GM23338 (cell line): ENCODE results near the gene CTNNBIP1.

Experiments
- CREB1 ChIP-seq: fragments of 250-450 bp; sonication (Bioruptor Pico); IDR thresholded peaks from 2 replicates; pipeline ENCODE4 v1.5.0; 2020; ENCODE audit warnings: low read depth, mild to moderate bottlenecking, moderate library complexity
- CTCF ChIP-seq, 2 experiments: fragments of 200-600 bp in 1 of 2; sonication (generic) in 1 of 2; conservative IDR thresholded peaks; 2 replicates each; pipeline versions ENCODE4 v1.5.1 to v1.6.1; 2016 to 2017; ENCODE audit warnings: antibody characterized with exemption in 2 of 2, low read depth in 2 of 2, mild to moderate bottlenecking in 2 of 2, moderate library complexity in 1 of 2
- ETS1 ChIP-seq: IDR thresholded peaks from 2 replicates; pipeline ENCODE4 v1.6.1; 2016; ENCODE audit warnings: antibody characterized with exemption
- EZH2 ChIP-seq: fragments of 200-600 bp; sonication (generic); IDR thresholded peaks from one replicate; pipeline ENCODE4 v1.8.0; 2017; ENCODE audit warnings: antibody characterized with exemption, mild to moderate bottlenecking, low read depth; ENCODE audit not compliant: unreplicated experiment
- EZH2phosphoT487 ChIP-seq: fragments of 200-600 bp; sonication (generic); IDR thresholded peaks from one replicate; pipeline ENCODE4 v1.8.1; 2018; ENCODE audit warnings: antibody characterized with exemption; ENCODE audit not compliant: unreplicated experiment
- POLR2AphosphoS5 ChIP-seq: IDR thresholded peaks from 2 replicates; pipeline ENCODE4 v1.6.1; 2016; ENCODE audit warnings: antibody characterized with exemption, low read depth
- REST ChIP-seq: IDR thresholded peaks from one replicate; pipeline ENCODE4 v1.6.1; 2018; ENCODE audit warnings: antibody characterized with exemption; ENCODE audit not compliant: unreplicated experiment
- ZNF114 ChIP-seq: fragments of 250-450 bp; sonication (Bioruptor Pico); IDR thresholded peaks from 2 replicates; pipeline ENCODE4 v1.5.0; 2020; ENCODE audit warnings: mild to moderate bottlenecking, moderate library complexity

GRCh38 chr1:9872430-9873165, 37.5 kb downstream of the CTNNBIP1 start:
- TF ChIP-seq CTCF (conservative IDR thresholded peaks at IDR 0.05; ENCODE audit: low read depth in 2 of 2), result no peak
- no peak for TF ChIP-seq POLR2AphosphoS5
- no peak for TF ChIP-seq CREB1 (CRISPR knock-in tag)
- no peak for TF ChIP-seq EZH2
- no peak for TF ChIP-seq ZNF114 (CRISPR knock-in tag)
- TF ChIP-seq EZH2phosphoT487, result no peak
- no peak for TF ChIP-seq ETS1
- TF ChIP-seq REST, result no peak
